Tibial nerve (tissue), 4 donors: Measurements from ENCODE around the gene ADAMTS2. TPM values are rescaled to one million over a fixed set of nuclear protein-coding genes. Genes with fewer than 3 reads are reported as not detected.
A peak's percentile ranks its signal among the peaks of the same experiment; 100 is the strongest.
"Not testable (repeated sequence)": the region's sequence is repeated elsewhere in the genome, so short reads cannot be mapped to it uniquely, and the experiment has no call there.

Source experiments
- DNase-seq, 2 donors: peaks; one replicate each; pipeline ENCODE4 v3.0.0-alpha.2; 2019; ENCODE audit warnings: low spot score in 2 of 2
- H3K27ac ChIP-seq, 4 donors: fragments of 200-600 bp; sonication (generic) in 3 of 4; one replicate each; pipeline ENCODE4 v1.5.1; 2017 to 2019; ENCODE audit warnings: mild to moderate bottlenecking in 1 of 4
- H3K27me3 ChIP-seq, 2 donors: fragments of 200-600 bp; sonication (generic) in 1 of 2; one replicate each; pipeline versions ENCODE4 v1.5.1 to v1.6.0; 2017 to 2019
- H3K36me3 ChIP-seq, 3 donors: fragments of 200-600 bp; sonication (generic); one replicate each; pipeline ENCODE4 v1.5.1; 2018 to 2019
- H3K4me1 ChIP-seq, 4 donors: fragments of 200-600 bp; sonication (generic) in 3 of 4; one replicate each; pipeline ENCODE4 v1.5.1; 2017 to 2019
- H3K4me3 ChIP-seq, 4 donors: fragments of 200-600 bp; sonication (generic) in 3 of 4; one replicate each; pipeline ENCODE4 v1.5.1; 2017 to 2019; ENCODE audit warnings: mild to moderate bottlenecking in 1 of 4, moderate library complexity in 1 of 4
- H3K9me3 ChIP-seq, 4 donors: fragments of 200-600 bp; sonication (generic) in 3 of 4; one replicate each; pipeline ENCODE4 v1.5.1; 2017 to 2019
- EP300 ChIP-seq, 2 donors: sonication (generic); formaldehyde crosslinking; IDR thresholded peaks; one replicate each; pipeline ENCODE4 v1.6.1; 2017; ENCODE audit warnings: antibody characterized with exemption in 2 of 2, mild to moderate bottlenecking in 1 of 2
- POLR2A ChIP-seq, 2 donors: fragments of 450-650 bp; IDR thresholded peaks; one replicate each; pipeline ENCODE4 v1.6.1; 2017; ENCODE audit warnings: antibody characterized with exemption in 2 of 2, mild to moderate bottlenecking in 2 of 2, moderate library complexity in 2 of 2
- WGBS, 2 donors: methylation state at CpG; one replicate each; pipeline ENCODE4 v1.1.5; 2018; 5-methylcytosine and 5-hydroxymethylcytosine counted together
- total RNA-seq, 4 donors: library from RNA; depleted of rRNA; stranded (reverse); fragments of >200 nt; gene quantifications; one replicate each; pipeline ENCODE4 v1.1.0, GENCODE V29; 2016
- TF ChIP-seq, protein P1 (sequence below), 5 experiments: fragments of 200-600 bp in 3 of 5; fragments of 450-650 bp in 2 of 5; sonication (generic) in 3 of 5; IDR thresholded peaks; one replicate each; pipeline ENCODE4 v1.5.1; 2016 to 2019; ENCODE audit warnings: antibody characterized with exemption in 5 of 5, mild to moderate bottlenecking in 3 of 5, moderate library complexity in 2 of 5

ADAMTS2 gene
- total RNA-seq, 4 donors from 2014 or later = 23.2 to 58.8 (median 47.2) TPM

DNA sequence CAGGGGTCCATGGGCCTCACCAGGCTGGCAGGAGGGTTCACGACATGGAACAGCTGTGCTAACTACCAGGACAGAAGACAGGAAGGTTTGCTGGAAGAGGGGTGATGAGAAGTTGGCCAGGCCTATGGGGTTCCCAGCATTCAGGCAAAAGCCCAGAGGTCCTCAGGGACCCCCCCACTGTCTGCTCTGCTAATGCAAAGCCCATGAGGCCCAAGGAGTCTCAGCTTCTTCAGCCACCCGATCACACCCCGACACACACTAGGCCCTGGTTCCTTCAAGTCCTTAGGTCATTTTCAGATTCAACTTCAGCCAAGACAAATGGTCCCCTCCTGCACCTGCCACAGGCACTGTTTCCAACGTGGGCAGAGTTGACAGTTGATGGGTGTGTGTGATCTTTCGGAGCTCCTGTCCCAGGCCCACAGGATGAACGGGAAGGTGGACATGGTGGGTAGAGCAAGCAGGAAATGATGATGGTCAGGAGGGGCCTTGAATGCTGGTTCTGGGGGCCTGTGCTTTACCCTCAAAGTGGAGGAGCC lies 20.4 kb downstream of the ADAMTS2 start:
- H3K27ac ChIP-seq = peak overlapping the region in 1 of 4 donors; percentile 79
- whole genome bisulfite sequencing, 2 donors = 86 to 87% methylated on average over 6 of the region's 6 CpGs
- DNase-seq = peak in 1 of 2 donors; percentile 10

GRCh38 chr5:179324316-179324715 lies 20.9 kb downstream of the ADAMTS2 start:
- WGBS, 2 donors = 92 to 96% methylated on average over 7 of the region's 7 CpGs
- H3K36me3 ChIP-seq, H3K27ac ChIP-seq, H3K4me3 ChIP-seq, H3K27me3 ChIP-seq, H3K9me3 ChIP-seq: not testable (repeated sequence)
- peaks cover 0 to 32% (median 2%) of the 10 kb centered on the region in 4 donors for H3K4me1 ChIP-seq
- DNase-seq = peak in 1 of 2 donors; percentile 7

More for the DNA sequence above, 20.4 kb downstream of the ADAMTS2 start:
- no peaks in the 10 kb centered on the region for H3K9me3 ChIP-seq
- no peak overlapping the region for H3K4me3 ChIP-seq
- H3K4me1 ChIP-seq = peaks cover 0 to 27% (median 2%) of the 10 kb centered on the region in 4 donors
- TF ChIP-seq, protein P1, sequence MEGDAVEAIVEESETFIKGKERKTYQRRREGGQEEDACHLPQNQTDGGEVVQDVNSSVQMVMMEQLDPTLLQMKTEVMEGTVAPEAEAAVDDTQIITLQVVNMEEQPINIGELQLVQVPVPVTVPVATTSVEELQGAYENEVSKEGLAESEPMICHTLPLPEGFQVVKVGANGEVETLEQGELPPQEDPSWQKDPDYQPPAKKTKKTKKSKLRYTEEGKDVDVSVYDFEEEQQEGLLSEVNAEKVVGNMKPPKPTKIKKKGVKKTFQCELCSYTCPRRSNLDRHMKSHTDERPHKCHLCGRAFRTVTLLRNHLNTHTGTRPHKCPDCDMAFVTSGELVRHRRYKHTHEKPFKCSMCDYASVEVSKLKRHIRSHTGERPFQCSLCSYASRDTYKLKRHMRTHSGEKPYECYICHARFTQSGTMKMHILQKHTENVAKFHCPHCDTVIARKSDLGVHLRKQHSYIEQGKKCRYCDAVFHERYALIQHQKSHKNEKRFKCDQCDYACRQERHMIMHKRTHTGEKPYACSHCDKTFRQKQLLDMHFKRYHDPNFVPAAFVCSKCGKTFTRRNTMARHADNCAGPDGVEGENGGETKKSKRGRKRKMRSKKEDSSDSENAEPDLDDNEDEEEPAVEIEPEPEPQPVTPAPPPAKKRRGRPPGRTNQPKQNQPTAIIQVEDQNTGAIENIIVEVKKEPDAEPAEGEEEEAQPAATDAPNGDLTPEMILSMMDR (IDR thresholded peaks at IDR 0.05) = no peak
- no peak for TF ChIP-seq EP300 (IDR thresholded peaks at IDR 0.05)
- TF ChIP-seq POLR2A (IDR thresholded peaks at IDR 0.05) = no peak
- H3K36me3 ChIP-seq = no peaks in the 10 kb centered on the region
- no peaks in the 10 kb centered on the region for H3K27me3 ChIP-seq

- H3K4me1 ChIP-seq = peaks cover 0 to 42% (median 2%) of the 10 kb centered on the region in 4 donors
- no peaks in the 10 kb centered on the region for H3K36me3 ChIP-seq
- WGBS, 2 donors = 70 to 76% methylated on average over 7 to 10 of the region's 11 CpGs
- no peak overlapping the region for H3K4me3 ChIP-seq
- H3K27ac ChIP-seq = no peak overlapping the region
- no peaks in the 10 kb centered on the region for H3K9me3 ChIP-seq
- H3K27me3 ChIP-seq = no peaks in the 10 kb centered on the region
- TF ChIP-seq EP300 (IDR thresholded peaks at IDR 0.05) = no peak
- TF ChIP-seq, protein P1 (IDR thresholded peaks at IDR 0.05) = no peak
- TF ChIP-seq POLR2A (IDR thresholded peaks at IDR 0.05) = no peak
- DNase-seq = peak in 1 of 2 donors; percentile 4
Observed at GRCh38 chr5:179323026-179323870, 22.0 kb downstream of the ADAMTS2 start.

DNA sequence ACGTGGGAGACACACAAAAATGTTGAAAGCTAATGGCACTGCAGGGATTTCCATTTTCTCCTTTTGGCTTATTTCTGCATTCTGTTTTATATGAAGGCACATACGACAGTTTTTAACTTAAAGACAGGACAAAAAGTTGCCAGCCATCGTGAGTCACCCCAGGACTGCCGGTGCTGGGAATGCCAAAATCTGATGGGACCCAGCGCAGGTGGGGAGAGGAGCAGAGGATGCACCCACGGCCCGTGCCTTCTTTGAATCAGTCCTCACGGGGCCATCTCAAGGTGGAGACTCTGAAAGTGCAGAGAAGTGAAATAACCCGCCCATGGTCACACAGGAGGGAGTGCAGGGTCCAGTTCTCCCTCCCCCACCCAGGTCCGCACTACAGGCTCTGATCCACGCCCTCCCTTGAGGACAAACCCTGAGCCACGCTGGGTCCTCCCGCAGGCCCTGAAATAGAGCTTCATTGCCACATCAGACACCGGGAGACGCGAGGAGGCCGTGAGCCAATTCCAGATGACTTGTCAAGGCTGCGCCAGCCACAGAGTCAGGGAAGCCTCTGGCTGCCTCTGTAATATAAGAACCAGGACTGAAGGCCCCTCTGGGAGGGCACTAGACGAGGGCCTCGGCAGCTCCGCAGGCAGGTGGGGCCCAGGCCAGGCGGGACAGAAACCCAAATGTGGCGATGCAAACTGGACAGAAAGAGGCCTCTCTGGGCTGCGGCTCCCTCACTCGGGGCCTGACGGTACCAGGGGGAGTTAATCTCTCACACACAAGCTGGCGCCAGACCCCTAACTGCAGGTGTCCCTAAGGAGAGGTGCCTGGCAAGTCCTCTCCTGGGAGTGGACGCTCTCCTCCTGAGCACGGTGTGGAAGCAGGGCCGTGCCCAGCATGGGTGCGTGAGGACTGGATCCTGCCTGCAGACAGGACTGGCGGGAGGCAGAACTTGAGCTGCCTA lies 22.9 kb downstream of the ADAMTS2 start:
- 84 to 90% methylated on average over 26 to 30 of the region's 32 CpGs for WGBS, 2 donors
- Histone ChIP-seq H3K4me3 (no peak overlapping the region), H3K9me3 (no peaks in the 10 kb centered on the region), H3K36me3 (no peaks in the 10 kb centered on the region), H3K27ac (no peak overlapping the region), H3K27me3 (no peaks in the 10 kb centered on the region), H3K4me1 (peaks cover 0 to 46% (median 2%) of the 10 kb centered on the region in 4 donors)
- DNase-seq = no peak
- no peak for TF ChIP-seq EP300 (IDR thresholded peaks at IDR 0.05)
- TF ChIP-seq, protein P1 (IDR thresholded peaks at IDR 0.05) = no peak
- no peak for TF ChIP-seq POLR2A (IDR thresholded peaks at IDR 0.05)

DNA sequence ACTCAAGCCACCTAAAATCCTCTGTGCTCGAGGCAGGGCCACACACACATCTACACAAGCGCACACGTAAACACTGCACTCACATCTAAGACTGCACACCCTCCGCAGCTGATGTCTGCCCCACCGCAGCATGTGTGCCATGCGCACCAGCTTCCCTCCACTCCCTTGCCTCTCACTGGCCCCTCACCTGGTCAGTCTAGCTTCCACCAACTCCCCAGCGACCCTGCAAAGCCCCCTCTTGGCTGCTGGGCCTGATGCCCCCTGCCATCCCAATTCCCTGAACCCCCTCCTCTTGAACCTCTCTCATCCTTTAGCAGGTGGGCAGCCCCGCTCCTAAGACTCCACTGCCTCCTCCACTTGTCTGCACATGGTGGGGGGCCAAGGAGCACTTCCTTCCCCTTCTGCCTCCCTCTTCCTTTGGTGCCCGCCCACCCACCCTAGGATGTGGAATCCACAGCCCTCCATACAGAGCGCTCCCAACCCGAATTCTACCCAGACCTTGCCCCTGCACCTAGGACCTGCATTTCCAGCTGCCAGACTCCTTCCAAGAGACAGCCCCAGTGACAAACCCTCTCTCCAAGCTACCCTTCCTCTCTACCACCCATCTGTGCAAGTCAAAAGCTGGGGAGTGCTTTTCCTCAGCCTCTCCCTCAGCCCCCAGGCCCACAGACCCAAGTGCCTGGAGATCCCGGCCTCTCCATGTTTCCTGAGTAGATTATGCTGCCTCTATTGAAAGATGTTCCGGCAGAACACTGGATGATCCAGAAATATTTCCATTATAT lies 23.9 kb downstream of the ADAMTS2 start:
- Histone ChIP-seq H3K9me3 (peaks cover 0 to 1% (median 0%) of the 10 kb centered on the region in 4 donors), H3K36me3 (peaks cover 0 to under 1% (median 0%) of the 10 kb centered on the region in 3 donors), H3K27me3 (no peaks in the 10 kb centered on the region), H3K27ac (no peak overlapping the region), H3K4me1 (peaks cover 0 to 37% (median 0%) of the 10 kb centered on the region in 4 donors), H3K4me3 (no peak overlapping the region)
- WGBS, 2 donors = 87 to 91% methylated on average over 13 of the region's 13 CpGs
- TF ChIP-seq POLR2A (IDR thresholded peaks at IDR 0.05) (no peak), EP300 (IDR thresholded peaks at IDR 0.05) (no peak)
- TF ChIP-seq, protein P1 (IDR thresholded peaks at IDR 0.05) = no peak
- DNase-seq = no peak
